Type B pancreatic cell (in vitro differentiated cells): Measurements from ENCODE around the gene IFIT2. TPM values are rescaled to one million over a fixed set of nuclear protein-coding genes. Genes with fewer than 3 reads are reported as not detected.

Source experiments
- DNase-seq: peaks from one replicate; pipeline ENCODE4 v3.0.0; 2021; ENCODE audit warnings: mixed read lengths; ENCODE audit not compliant: unreplicated experiment; ENCODE audit errors: extremely low spot score
- H3K27ac Mint-ChIP-seq: 2 replicates; pipeline ENCODE4 v1.8.0; 2021; ENCODE audit warnings: mild to moderate bottlenecking, mixed read lengths
- H3K27me3 Mint-ChIP-seq: 2 replicates; pipeline ENCODE4 v1.8.0; 2021; ENCODE audit warnings: mixed read lengths
- H3K36me3 Mint-ChIP-seq: 2 replicates; pipeline ENCODE4 v1.8.0; 2021; ENCODE audit warnings: mixed read lengths
- H3K4me1 Mint-ChIP-seq: one replicate; pipeline ENCODE4 v1.8.0; 2021; ENCODE audit warnings: mixed read lengths; ENCODE audit not compliant: unreplicated experiment
- H3K4me3 Mint-ChIP-seq: 2 replicates; pipeline ENCODE4 v1.8.0; 2021; ENCODE audit warnings: mild to moderate bottlenecking, mixed read lengths
- H3K9me3 Mint-ChIP-seq: 2 replicates; pipeline ENCODE4 v1.8.0; 2021; ENCODE audit warnings: mixed read lengths
- total RNA-seq: library from RNA; stranded (reverse); gene quantifications from 2 replicates; pipeline ENCODE4 v1.2.1, GENCODE V29; 2021; ENCODE audit warnings: low replicate concordance
- TF ChIP-seq, protein P1 (sequence below): fragments of 200-600 bp; sonication (generic); conservative IDR thresholded peaks from 2 replicates; pipeline ENCODE4 v1.5.0; 2021; ENCODE audit warnings: antibody characterized with exemption, mild to moderate bottlenecking

The IFIT2 gene
- total RNA-seq, 1 donor from 2014 or later, result 1.3 TPM

DNA sequence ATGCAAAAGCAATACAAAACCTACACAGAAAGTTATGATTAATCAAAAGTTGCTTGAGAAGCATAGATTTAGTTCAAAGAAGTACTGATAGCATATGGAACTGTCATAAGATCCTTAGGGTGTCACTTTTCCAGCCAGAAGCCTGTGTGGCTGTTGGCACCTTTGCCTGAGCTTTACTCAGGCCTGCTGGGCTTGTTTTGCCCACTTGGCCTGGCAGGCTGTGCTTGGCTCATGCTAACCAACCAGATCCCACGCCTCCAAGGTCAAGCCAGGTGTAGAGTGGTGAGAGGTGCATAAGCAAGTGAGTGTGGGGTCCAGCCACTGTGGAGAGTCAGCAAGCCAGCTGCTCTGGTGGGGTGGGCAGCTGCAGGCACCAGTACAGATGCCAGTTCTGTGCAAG lies 38.3 kb upstream of the IFIT2 start:
- peaks cover 39% of the 10 kb centered on the region for H3K4me1 Mint-ChIP-seq
- H3K27ac Mint-ChIP-seq, result no peak overlapping the region
- H3K9me3 Mint-ChIP-seq, result no peaks in the 10 kb centered on the region
- TF ChIP-seq, protein P1, sequence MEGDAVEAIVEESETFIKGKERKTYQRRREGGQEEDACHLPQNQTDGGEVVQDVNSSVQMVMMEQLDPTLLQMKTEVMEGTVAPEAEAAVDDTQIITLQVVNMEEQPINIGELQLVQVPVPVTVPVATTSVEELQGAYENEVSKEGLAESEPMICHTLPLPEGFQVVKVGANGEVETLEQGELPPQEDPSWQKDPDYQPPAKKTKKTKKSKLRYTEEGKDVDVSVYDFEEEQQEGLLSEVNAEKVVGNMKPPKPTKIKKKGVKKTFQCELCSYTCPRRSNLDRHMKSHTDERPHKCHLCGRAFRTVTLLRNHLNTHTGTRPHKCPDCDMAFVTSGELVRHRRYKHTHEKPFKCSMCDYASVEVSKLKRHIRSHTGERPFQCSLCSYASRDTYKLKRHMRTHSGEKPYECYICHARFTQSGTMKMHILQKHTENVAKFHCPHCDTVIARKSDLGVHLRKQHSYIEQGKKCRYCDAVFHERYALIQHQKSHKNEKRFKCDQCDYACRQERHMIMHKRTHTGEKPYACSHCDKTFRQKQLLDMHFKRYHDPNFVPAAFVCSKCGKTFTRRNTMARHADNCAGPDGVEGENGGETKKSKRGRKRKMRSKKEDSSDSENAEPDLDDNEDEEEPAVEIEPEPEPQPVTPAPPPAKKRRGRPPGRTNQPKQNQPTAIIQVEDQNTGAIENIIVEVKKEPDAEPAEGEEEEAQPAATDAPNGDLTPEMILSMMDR, result no peak
- H3K4me3 Mint-ChIP-seq, result no peak overlapping the region
- H3K36me3 Mint-ChIP-seq, result no peaks in the 10 kb centered on the region
- no peaks in the 10 kb centered on the region for H3K27me3 Mint-ChIP-seq
- DNase-seq, result no peak

GRCh38 chr10:89266721-89267453 lies 35.0 kb upstream of the IFIT2 start:
- Mint-ChIP-seq H3K27ac (no peak overlapping the region), H3K4me3 (no peak overlapping the region), H3K36me3 (no peaks in the 10 kb centered on the region), H3K4me1 (peaks cover 27% of the 10 kb centered on the region), H3K9me3 (no peaks in the 10 kb centered on the region), H3K27me3 (no peaks in the 10 kb centered on the region)
- no peak for DNase-seq
- TF ChIP-seq, protein P1, result no peak

GRCh38 chr10:89269433-89270152 lies 32.3 kb upstream of the IFIT2 start:
- H3K27me3 Mint-ChIP-seq, result no peaks in the 10 kb centered on the region
- no peaks in the 10 kb centered on the region for H3K9me3 Mint-ChIP-seq
- no peak overlapping the region for H3K27ac Mint-ChIP-seq
- TF ChIP-seq, protein P1, result no peak
- H3K4me3 Mint-ChIP-seq, result no peak overlapping the region
- H3K4me1 Mint-ChIP-seq, result peaks cover 13% of the 10 kb centered on the region
- no peak for DNase-seq
- no peaks in the 10 kb centered on the region for H3K36me3 Mint-ChIP-seq

DNA sequence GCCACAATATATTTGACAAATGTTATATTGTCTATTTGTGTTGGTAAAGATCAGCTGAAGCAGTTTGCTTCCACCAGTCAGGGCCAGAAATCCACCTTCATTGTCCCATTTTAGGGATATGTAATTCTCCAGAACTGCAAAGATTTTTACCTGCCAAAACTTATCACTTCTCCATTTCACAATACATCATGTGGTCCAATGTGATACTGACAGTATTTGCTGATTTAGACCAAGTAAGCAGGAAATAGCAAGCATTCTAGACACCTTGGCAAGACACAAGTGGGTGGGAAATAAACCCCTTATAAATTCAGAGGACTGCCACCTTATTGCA lies 31.7 kb upstream of the IFIT2 start:
- DNase-seq, result no peak
- TF ChIP-seq, protein P1, result no peak
- no peaks in the 10 kb centered on the region for H3K27me3 Mint-ChIP-seq

GRCh38 chr10:89271532-89271931 lies 30.3 kb upstream of the IFIT2 start:
- no peaks in the 10 kb centered on the region for H3K27me3 Mint-ChIP-seq
- H3K36me3 Mint-ChIP-seq, result no peaks in the 10 kb centered on the region
- no peak overlapping the region for H3K4me3 Mint-ChIP-seq
- H3K9me3 Mint-ChIP-seq, result no peaks in the 10 kb centered on the region
- no peak for DNase-seq
- TF ChIP-seq, protein P1, result no peak
- H3K4me1 Mint-ChIP-seq, result peaks cover 23% of the 10 kb centered on the region
- H3K27ac Mint-ChIP-seq, result no peak overlapping the region

More for the DNA sequence above, 31.7 kb upstream of the IFIT2 start:
- Mint-ChIP-seq H3K36me3 (no peaks in the 10 kb centered on the region), H3K4me3 (no peak overlapping the region), H3K4me1 (peaks cover 18% of the 10 kb centered on the region), H3K9me3 (no peaks in the 10 kb centered on the region), H3K27ac (no peak overlapping the region)
